K562 (cell line): Measurements from ENCODE around the gene TCTN3. TPM values are rescaled to one million over a fixed set of nuclear protein-coding genes. Genes with fewer than 3 reads are reported as not detected.

Experiments
- ATAC-seq: fragments of 200-7000 bp; cut with Tn5 transposase; 3 replicates; pipeline ENCODE4 v1.9.1; 2020; ENCODE audit warnings: moderate library complexity
- BruUV-seq: library from RNA; stranded (reverse); fragments of 400-500 nt; replicated peaks from 2 replicates; lab custom pipeline; 2021; lab: Mats Ljungman, UMichigan
- CTCF ChIA-PET: fragments of 300-600 bp; formaldehyde crosslinking; extraction: SDS; loops from one replicate; lab custom pipeline; 2021; ENCODE audit warnings: low intra/inter-chr PET ratio; lab: Yijun Ruan, JAX
- POLR2A ChIA-PET: fragments of 300-600, 350-650 bp; sonication (Branson Sonifier 250); formaldehyde crosslinking; extraction: SDS; loops from one replicate; lab custom pipeline; 2021; ENCODE audit warnings: antibody characterized with exemption, inconsistent platforms; lab: Yijun Ruan, JAX
- DNase-seq, 4 experiments: peaks; one replicate each; pipeline versions ENCODE4 v3.0.0 to v3.0.0-alpha.2; 2011 to 2018; ENCODE audit warnings: low spot score in 3 of 4, mixed read lengths in 3 of 4; ENCODE audit errors: extremely low read depth in 1 of 4
- FAIRE-seq: peaks from 2 replicates; lab custom pipeline; 2011; peaks lifted over from hg19 to GRCh38; lab: Jason Lieb, UNC
- H2AFZ ChIP-seq: 2 replicates; pipeline ENCODE4 v1.6.0; 2011; ENCODE audit warnings: low read depth, low read length, control low read depth, inconsistent platforms
- H3K27ac ChIP-seq: fragments of 200-600 bp; 3 replicates; pipeline ENCODE4 v1.8.0; 2011; ENCODE audit warnings: low read depth, mild to moderate bottlenecking, control low read depth, inconsistent platforms, low read length, moderate library complexity, mixed read lengths; ENCODE audit errors: extremely low read depth
- H3K27me3 ChIP-seq, 2 experiments: fragments of 300-600 bp in 1 of 2; 2 replicates in 1 of 2; 3 replicates in 1 of 2; pipeline versions ENCODE4 v1.6.0 to v1.8.0; 2011; ENCODE audit warnings: inconsistent platforms in 2 of 2, low read length in 2 of 2, mild to moderate bottlenecking in 1 of 2, mixed read lengths in 1 of 2, moderate library complexity in 1 of 2; ENCODE audit not compliant: control insufficient read depth in 2 of 2, insufficient read depth in 2 of 2
- H3K36me3 ChIP-seq: fragments of 300-600 bp; 3 replicates; pipeline ENCODE4 v1.8.0; 2011; ENCODE audit warnings: mild to moderate bottlenecking, low read length, inconsistent platforms; ENCODE audit not compliant: control insufficient read depth, insufficient read depth
- H3K4me1 ChIP-seq, 2 experiments: fragments of 200-600 bp in 1 of 2; replicated peaks in 1 of 2; 2 replicates in 1 of 2; 3 replicates in 1 of 2; pipeline versions ENCODE4 v1.5.1 to v1.8.0; 2011; ENCODE audit warnings: inconsistent platforms in 2 of 2, low read length in 2 of 2, mild to moderate bottlenecking in 1 of 2, mixed read lengths in 1 of 2, moderate library complexity in 1 of 2; ENCODE audit not compliant: control insufficient read depth in 2 of 2, insufficient read depth in 2 of 2
- H3K4me2 ChIP-seq: 2 replicates; pipeline ENCODE4 v1.6.1; 2011; ENCODE audit warnings: low read length, control low read depth, inconsistent platforms, mixed read lengths; ENCODE audit not compliant: insufficient read depth
- H3K4me3 ChIP-seq: fragments of 200-600 bp; sonication (generic), shearing (Covaris generic); 2 replicates; pipeline ENCODE4 v1.5.1; 2016; ENCODE audit warnings: control low read depth, inconsistent platforms
- H3K79me2 ChIP-seq: fragments of 200-600 bp; 3 replicates; pipeline ENCODE4 v1.8.0; 2011; ENCODE audit warnings: low read length, inconsistent platforms; ENCODE audit not compliant: control insufficient read depth, insufficient read depth
- H3K9ac ChIP-seq, 2 experiments: 2 replicates each; pipeline versions ENCODE4 v1.6.0 to v1.6.1; 2011; ENCODE audit warnings: low read depth in 2 of 2, low read length in 2 of 2, control low read depth in 1 of 2, inconsistent platforms in 1 of 2, mild to moderate bottlenecking in 1 of 2, mixed read lengths in 1 of 2; ENCODE audit not compliant: insufficient read depth in 1 of 2
- H3K9me1 ChIP-seq: one replicate; pipeline ENCODE4 v1.6.0; 2011; ENCODE audit warnings: inconsistent platforms, mild to moderate bottlenecking, low read length, moderate library complexity; ENCODE audit not compliant: control insufficient read depth, insufficient read depth
- H3K9me3 ChIP-seq: replicated peaks from 2 replicates; pipeline ENCODE4 v1.5.1; 2011; ENCODE audit warnings: low read depth, low read length, inconsistent platforms; ENCODE audit not compliant: control insufficient read depth, insufficient read depth
- H4K20me1 ChIP-seq: replicated peaks from 2 replicates; pipeline ENCODE4 v1.6.1; 2011; ENCODE audit warnings: low read length, inconsistent platforms, mixed read lengths; ENCODE audit not compliant: control insufficient read depth, insufficient read depth
- FOXM1 ChIP-seq, 2 experiments: fragments of 450-650 bp in 1 of 2; sonication (generic) in 1 of 2; formaldehyde crosslinking in 1 of 2; IDR thresholded peaks; 2 replicates each; pipeline versions ENCODE4 v1.6.1 to v1.9.0; 2017 to 2022; ENCODE audit warnings: low read depth in 2 of 2, mild to moderate bottlenecking in 2 of 2, missing genetic modification reagents in 1 of 2, moderate library complexity in 1 of 2
- MCM5 ChIP-seq: fragments of 450-650 bp; IDR thresholded peaks from 2 replicates; pipeline ENCODE4 v1.6.1; 2016; ENCODE audit warnings: low read depth
- NR2C1 ChIP-seq, 2 experiments: fragments of 450-650 bp; IDR thresholded peaks; 2 replicates each; pipeline ENCODE4 v1.6.1; 2017; ENCODE audit warnings: mild to moderate bottlenecking in 2 of 2, antibody characterized with exemption in 1 of 2, inconsistent platforms in 1 of 2, missing compliant biosample characterization in 1 of 2, missing genetic modification characterization in 1 of 2
- RFX7 ChIP-seq: fragments of 250-450 bp; sonication (Bioruptor Pico); IDR thresholded peaks from 2 replicates; pipeline ENCODE4 v1.5.1; 2021; ENCODE audit warnings: mild to moderate bottlenecking
- TFAM ChIP-seq: fragments of 250-450 bp; sonication (Bioruptor Pico); conservative IDR thresholded peaks from 2 replicates; pipeline ENCODE4 v1.5.0; 2021; ENCODE audit warnings: mild to moderate bottlenecking, moderate library complexity
- ZNF589 ChIP-seq: fragments of 200-800 bp; sonication (Bioruptor generic); IDR thresholded peaks from 2 replicates; pipeline ENCODE4 v1.6.1; 2016; ENCODE audit warnings: low read depth, missing genetic modification characterization, missing compliant biosample characterization
- ZNF655 ChIP-seq: fragments of 250-450 bp; sonication (Bioruptor Pico); IDR thresholded peaks from 2 replicates; pipeline ENCODE4 v1.5.0; 2021
- WGBS: fragments of 100-300 bp; shearing (Covaris generic); methylation state at CpG from one replicate; pipeline ENCODE4 v1.1.6; 2016; ENCODE audit warnings: low coverage, mixed read lengths; ENCODE audit not compliant: insufficient coverage; ENCODE audit errors: missing lambda C conversion rate; 5-methylcytosine and 5-hydroxymethylcytosine counted together
- in situ Hi-C: fragments of 300-500 bp; cut with MboI; formaldehyde crosslinking; loops from 4 replicates; pipeline ENCODE4 v1.15.0; 2018; ENCODE audit warnings: inconsistent platforms, mixed read lengths
- intact Hi-C: fragments of 100-400 bp; cut with micrococcal nuclease; formaldehyde crosslinking; loops from 2 replicates; pipeline ENCODE4 v1.14.2; 2022
- polyA plus RNA-seq, 8 experiments: library from polyadenylated mRNA; depleted of rRNA in 4 of 8; stranded (reverse) in 5 of 8; unstranded in 3 of 8; fragments of >200 nt; fragmentation: Nextera tagmentation in 2 of 8; fragmentation: Illumina TruSeq in 1 of 8; extraction: Ambion mirVana in 2 of 8; extraction: Trizol in 1 of 8; gene quantifications; 2 replicates each; pipeline versions ENCODE4 v1.2.1 to v1.2.3, GENCODE V29; 2011 to 2014; ENCODE audit warnings: inconsistent platforms in 1 of 8, missing spikeins in 1 of 8
- total RNA-seq, 7 experiments: library from RNA; depleted of rRNA in 6 of 7; stranded (reverse); fragments of >200 nt in 6 of 7; fragmentation: Illumina TruSeq in 2 of 7; extraction: Trizol in 2 of 7; gene quantifications; 2 replicates each; pipeline versions ENCODE4 v1.2.1 to v1.2.3, GENCODE V29; 2011 to 2021; ENCODE audit warnings: low replicate concordance in 1 of 7
- TF ChIP-seq, protein P1 (sequence below), 2 experiments: fragments of 450-650 bp; IDR thresholded peaks; 2 replicates each; pipeline ENCODE4 v1.6.1; 2016; ENCODE audit warnings: mild to moderate bottlenecking in 2 of 2, borderline replicate concordance in 1 of 2, low read depth in 1 of 2, moderate library complexity in 1 of 2

Gene TCTN3
- total and polyA plus RNA-seq, 9 of the 15 experiments (the other 6 are each of a cell fraction or from before 2014, with no cell fraction given), result 10.4 to 25.8 (median 16.3) TPM

DNA sequence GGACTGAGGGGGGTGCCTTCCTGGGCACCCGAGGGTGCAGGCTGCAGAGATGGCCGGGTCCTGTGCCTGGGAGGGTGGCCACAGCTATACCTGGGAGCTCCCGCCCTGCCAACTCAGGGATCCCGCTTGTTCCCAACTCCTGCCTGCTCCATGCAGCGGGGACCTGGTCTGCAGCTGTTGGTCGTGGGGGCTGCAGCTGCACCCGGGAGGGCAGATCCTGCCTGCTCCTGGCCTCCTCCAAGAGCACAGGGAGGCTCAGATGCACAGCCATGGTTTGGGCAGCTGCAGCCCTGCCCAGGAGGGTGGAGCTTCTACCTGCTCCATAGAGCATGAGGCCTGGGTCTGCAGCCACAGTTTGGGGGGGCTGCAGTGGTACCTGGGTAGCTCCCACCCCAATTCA is 13.3 kb upstream of the TCTN3 start:
- in situ Hi-C loops, result no loop called here
- TF ChIP-seq MCM5, result no peak
- no peak for TF ChIP-seq ZNF655 (CRISPR knock-in tag)
- TF ChIP-seq TFAM (CRISPR knock-in tag), result no peak
- no peak for TF ChIP-seq FOXM1 (IDR thresholded peaks at IDR 0.05; ENCODE audit: low read depth)
- no peak for TF ChIP-seq FOXM1 (CRISPR knock-in tag; IDR thresholded peaks at IDR 0.05; ENCODE audit: low read depth)
- no peak for TF ChIP-seq NR2C1 (IDR thresholded peaks at IDR 0.05)
- no peak for TF ChIP-seq NR2C1 (tag; IDR thresholded peaks at IDR 0.05)
- TF ChIP-seq ZNF589 (CRISPR knock-in tag), result no peak
- TF ChIP-seq, protein P1, sequence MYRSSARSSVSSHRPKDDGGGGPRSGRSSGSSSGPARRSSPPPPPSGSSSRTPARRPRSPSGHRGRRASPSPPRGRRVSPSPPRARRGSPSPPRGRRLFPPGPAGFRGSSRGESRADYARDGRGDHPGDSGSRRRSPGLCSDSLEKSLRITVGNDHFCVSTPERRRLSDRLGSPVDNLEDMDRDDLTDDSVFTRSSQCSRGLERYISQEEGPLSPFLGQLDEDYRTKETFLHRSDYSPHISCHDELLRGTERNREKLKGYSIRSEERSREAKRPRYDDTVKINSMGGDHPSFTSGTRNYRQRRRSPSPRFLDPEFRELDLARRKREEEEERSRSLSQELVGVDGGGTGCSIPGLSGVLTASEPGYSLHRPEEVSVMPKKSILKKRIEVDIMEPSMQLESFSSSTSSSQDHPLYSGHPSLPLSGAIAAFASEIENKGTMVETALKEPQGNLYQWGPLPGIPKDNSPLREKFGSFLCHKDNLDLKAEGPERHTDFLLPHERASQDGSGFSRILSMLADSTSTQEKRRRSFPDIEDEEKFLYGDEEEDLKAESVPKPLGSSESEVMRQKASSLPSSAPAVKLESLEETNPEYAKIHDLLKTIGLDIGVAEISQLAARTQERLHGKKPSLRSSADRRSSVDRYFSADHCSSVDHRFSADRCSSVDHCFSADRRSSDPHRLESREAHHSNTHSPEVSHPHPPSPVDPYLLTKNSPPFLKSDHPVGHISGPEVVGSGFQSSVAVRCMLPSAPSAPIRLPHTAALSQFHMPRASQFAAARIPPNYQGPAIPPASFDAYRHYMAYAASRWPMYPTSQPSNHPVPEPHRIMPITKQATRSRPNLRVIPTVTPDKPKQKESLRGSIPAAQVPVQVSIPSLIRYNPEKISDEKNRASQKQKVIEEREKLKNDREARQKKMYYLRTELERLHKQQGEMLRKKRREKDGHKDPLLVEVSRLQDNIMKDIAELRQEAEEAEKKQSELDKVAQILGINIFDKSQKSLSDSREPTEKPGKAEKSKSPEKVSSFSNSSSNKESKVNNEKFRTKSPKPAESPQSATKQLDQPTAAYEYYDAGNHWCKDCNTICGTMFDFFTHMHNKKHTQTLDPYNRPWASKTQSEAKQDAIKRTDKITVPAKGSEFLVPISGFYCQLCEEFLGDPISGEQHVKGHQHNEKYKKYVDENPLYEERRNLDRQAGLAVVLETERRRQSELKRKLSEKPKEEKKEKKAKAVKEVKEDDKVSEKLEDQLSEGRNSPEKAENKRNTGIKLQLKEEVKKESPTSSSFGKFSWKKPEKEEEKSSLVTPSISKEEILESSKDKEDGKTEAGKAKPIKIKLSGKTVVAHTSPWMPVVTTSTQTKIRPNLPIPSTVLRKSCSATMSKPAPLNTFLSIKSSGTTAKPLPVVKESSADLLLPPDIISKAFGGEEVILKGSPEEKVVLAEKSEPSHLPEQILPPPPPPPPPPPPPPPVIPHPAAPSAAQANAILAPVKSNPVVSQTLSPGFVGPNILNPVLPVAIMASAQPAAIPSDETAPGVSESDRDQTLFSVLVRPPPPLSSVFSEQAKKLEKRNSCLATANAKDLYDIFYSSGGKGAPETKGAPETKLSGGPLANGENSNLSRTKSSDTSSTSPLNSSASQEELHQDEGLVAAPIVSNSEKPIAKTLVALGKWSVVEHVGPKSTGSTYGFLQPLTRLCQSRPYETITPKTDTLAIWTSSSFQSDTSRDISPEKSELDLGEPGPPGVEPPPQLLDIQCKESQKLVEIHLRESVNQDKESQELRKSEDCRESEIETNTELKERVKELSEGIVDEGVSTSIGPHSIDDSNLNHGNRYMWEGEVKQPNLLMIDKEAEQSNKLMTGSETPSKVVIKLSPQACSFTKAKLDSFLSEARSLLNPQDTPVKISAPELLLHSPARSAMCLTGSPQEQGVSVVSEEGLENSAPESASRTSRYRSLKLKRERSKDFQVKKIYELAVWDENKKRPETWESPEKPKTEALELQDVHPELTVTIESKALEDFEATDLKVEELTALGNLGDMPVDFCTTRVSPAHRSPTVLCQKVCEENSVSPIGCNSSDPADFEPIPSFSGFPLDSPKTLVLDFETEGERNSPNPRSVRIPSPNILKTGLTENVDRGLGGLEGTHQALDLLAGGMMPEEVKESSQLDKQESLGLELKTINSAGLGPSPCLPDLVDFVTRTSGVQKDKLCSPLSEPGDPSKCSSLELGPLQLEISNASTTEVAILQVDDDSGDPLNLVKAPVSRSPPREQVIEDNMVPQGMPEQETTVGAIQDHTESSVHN (IDR thresholded peaks at IDR 0.05; ENCODE audit: borderline replicate concordance in 1 of 2, low read depth in 1 of 2), result no peak
- no peak for TF ChIP-seq RFX7
- TF ChIP-seq, all 486 proteins: peak for 0
- CTCF ChIA-PET, result no interaction called here
- no peaks in the 10 kb centered on the region; the same call in 1 of the 2 replicates for H3K9me3 ChIP-seq
- 11% methylated on average over 5 of the region's 7 CpGs for WGBS
- H3K9ac ChIP-seq, result no peak overlapping the region
- H3K36me3 ChIP-seq, result no peaks in the 10 kb centered on the region
- no peaks in the 10 kb centered on the region for H3K79me2 ChIP-seq
- H3K27ac ChIP-seq, result no peak overlapping the region
- FAIRE-seq (no peak), ATAC-seq (no peak), DNase-seq (no peak)
- POLR2A ChIA-PET, result no interaction called here
- BruUV-seq, result no TSS peak
- no peaks in the 10 kb centered on the region for H3K27me3 ChIP-seq
- no peaks in the 10 kb centered on the region for H4K20me1 ChIP-seq
- H3K4me2 ChIP-seq, result no peak overlapping the region
- intact Hi-C loops, result no loop called here
- no peaks in the 10 kb centered on the region for H3K9me1 ChIP-seq
- H3K4me1 ChIP-seq, result peaks cover 0 to 4% of the 10 kb centered on the region in 2 experiments; a peak in 1 of 5 replicates
- H3K4me3 ChIP-seq, result no peak overlapping the region
- no peak overlapping the region for H2AFZ ChIP-seq
